ENCODE measurements around the gene GSTA2.
"Not testable (repeated sequence)": the region's sequence is repeated elsewhere in the genome, so short reads cannot be mapped to it uniquely, and the experiment has no call there.

DNA sequence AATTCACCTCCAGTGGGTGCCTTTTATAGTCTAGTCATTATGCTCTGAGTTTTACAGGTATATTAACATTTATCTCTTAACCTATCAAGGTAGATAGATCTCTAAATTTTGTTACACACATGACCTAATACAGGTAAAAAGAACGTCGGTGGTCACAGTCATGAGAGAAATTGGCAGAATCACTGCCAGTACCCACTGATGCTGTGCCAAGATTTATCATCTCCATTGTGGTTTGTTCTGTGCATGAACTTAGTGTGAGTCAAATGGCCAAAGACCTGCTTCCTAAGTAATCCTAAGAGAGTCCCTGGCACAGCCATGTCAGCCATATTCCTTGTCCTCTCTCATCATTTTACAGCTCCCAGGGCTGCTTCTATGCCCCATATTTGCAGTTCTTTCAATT lies 31.1 kb upstream of the GSTA2 start:
- not testable (repeated sequence) for TF ChIP-seq POLR2A (IDR thresholded peaks at IDR 0.05; ENCODE audit: extremely low read depth, insufficient read length); MYC (IDR thresholded peaks at IDR 0.05; ENCODE audit: low read depth, low read length)
